ENCODE results near the gene SLC12A8.

DNA sequence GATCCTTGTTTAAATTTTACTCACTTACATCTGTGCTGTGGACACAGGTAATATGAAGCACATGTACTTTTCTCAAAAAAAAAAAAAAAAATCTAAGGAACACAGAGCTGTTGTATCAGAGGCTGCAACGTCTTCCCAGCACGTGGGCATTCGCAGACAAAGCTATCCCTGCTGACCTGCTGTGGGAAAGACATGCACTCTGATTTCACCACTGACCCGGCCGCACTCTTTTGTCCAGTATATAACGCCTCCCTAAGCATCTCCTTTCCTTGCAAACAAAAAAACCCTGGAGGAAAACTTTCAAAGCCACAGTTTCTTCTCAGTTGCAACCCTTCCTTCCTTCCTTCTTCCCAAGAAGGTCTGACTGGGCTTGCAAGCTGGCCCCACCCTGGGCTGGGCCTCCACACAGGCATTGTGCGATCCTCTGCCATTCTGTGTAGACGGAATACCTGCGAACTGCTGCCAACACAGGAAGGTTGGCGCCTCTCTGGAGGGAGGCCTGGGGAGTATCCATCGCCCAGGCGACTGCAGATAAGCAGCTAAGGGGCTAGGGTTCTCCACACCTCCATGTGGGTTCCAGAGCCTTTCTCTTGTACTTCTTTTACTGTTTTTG, 50.8 kb downstream of the SLC12A8 start:
- TF ChIP-seq, protein P1, sequence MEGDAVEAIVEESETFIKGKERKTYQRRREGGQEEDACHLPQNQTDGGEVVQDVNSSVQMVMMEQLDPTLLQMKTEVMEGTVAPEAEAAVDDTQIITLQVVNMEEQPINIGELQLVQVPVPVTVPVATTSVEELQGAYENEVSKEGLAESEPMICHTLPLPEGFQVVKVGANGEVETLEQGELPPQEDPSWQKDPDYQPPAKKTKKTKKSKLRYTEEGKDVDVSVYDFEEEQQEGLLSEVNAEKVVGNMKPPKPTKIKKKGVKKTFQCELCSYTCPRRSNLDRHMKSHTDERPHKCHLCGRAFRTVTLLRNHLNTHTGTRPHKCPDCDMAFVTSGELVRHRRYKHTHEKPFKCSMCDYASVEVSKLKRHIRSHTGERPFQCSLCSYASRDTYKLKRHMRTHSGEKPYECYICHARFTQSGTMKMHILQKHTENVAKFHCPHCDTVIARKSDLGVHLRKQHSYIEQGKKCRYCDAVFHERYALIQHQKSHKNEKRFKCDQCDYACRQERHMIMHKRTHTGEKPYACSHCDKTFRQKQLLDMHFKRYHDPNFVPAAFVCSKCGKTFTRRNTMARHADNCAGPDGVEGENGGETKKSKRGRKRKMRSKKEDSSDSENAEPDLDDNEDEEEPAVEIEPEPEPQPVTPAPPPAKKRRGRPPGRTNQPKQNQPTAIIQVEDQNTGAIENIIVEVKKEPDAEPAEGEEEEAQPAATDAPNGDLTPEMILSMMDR (IDR thresholded peaks at IDR 0.05) = no peak
- no peak for TF ChIP-seq POLR2A (IDR thresholded peaks at IDR 0.05)

Data from adrenal gland (tissue), 5 donors.